Fibroblast of upper back skin (primary cell): ENCODE results near the gene ACKR3.

ENCODE experiments used
- DNase-seq: peaks from one replicate; pipeline ENCODE4 v3.0.0-alpha.2; 2013

The ACKR3 gene

GRCh38 chr2:236587861-236588815 is 18.5 kb downstream of the ACKR3 start:
- no peak for DNase-seq

GRCh38 chr2:236588932-236589592 is 19.4 kb downstream of the ACKR3 start:
- no peak for DNase-seq

DNA sequence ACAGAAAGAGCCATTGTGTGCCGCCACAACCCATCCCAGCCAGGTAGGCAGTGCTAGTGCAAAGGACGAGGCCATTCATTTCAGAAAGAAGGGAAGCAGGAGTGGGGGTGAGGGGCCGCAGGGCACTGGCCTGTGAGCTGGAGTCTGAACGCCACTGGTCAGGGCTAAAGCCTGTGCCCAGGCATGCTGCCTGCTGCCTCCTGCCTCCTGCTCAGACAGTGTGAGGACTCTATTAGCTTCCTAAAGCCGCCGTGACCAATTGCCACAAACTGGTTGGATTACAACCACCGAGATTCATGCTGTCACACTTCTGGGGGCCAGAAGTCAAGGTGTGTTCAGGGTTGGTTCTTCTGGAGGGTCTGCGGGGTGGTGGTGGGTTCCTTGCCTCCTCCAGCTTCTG is 21.2 kb downstream of the ACKR3 start:
- no peak for DNase-seq

DNA sequence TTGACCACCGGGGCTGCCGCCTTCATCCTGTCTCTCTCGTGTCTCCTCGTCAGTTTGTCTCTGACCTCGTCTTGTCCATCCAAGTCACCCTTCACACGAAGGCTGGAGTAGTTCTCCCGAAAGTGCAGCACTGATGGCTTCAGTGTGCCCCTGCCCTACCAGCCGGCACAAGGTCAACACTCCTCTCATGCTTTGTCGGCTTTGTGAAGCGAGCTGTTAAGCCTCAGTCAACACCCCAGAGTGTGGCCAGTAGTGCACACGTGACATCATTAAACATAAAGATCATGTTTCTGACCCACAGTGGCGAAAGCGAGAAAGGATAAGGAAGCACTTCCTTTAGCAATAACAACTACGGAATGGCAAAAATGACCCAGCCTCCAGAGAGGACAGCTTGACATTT is 23.2 kb downstream of the ACKR3 start:
- no peak for DNase-seq

DNA sequence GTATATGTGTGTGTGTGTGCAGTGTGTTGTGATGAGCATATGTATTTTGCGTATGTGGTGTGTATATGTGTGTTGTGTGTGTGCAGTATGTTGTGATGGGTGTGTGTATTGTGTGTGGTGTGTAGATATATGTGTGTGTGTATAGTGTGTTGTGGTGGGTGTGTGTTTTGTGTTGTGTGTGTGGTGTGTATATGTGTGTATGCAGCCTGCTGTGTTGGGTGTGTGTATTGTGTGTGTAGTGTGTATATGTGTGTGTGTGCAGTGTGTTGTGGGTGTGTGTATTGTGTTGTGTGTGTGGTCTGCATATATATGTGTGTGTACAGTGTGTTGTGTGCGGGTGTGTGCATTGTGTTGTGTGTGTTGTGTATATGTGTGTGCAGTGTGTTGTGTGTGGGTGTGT is 23.9 kb downstream of the ACKR3 start:
- DNase-seq, result no peak

GRCh38 chr2:236593956-236594355 is 24.3 kb downstream of the ACKR3 start:
- DNase-seq, result no peak

DNA sequence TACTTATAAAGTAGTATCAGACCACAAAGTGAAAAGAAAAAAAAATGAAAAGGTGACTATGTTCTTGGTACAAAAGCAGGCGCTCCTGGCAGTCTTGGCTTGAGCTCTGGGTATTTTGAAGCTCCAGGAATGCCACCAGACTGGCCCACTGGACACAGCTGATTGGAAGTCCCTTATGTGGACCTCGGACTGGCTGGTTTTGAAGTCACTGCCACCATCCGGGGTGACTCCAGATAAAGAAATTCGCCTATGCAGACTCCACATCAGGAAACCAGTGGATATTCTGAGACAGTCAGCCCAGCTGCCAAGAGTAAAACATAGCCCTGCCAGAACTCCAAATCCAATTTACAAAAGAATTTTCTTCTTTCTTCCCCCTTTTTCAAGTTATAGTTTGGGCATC is 28.0 kb downstream of the ACKR3 start:
- DNase-seq, result no peak

GRCh38 chr2:236599059-236599458 is 29.4 kb downstream of the ACKR3 start:
- no peak for DNase-seq

GRCh38 chr2:236600158-236600557 is 30.5 kb downstream of the ACKR3 start:
- no peak for DNase-seq

DNA sequence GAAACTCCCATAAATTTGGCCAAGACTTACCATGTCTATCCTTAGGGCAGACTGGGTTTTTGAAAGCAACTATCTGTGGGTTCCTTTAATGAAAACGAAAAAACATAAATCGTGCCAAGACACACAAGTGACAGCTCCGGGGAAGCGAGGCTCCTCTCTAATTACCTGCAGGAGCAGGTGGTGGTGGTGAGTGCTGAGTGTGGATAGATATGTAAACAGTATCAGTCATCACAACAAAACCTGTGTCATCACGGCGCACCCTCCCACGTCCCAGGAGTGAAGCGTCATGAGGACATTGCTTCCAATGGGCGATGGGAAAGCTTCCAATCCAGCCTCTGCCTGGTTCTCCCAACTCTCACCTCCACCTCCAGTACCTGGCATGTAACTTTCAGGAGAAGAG is 31.3 kb downstream of the ACKR3 start:
- no peak for DNase-seq

- no peak for DNase-seq
Measured at GRCh38 chr2:236601316-236602202, 31.9 kb downstream of the ACKR3 start.

DNA sequence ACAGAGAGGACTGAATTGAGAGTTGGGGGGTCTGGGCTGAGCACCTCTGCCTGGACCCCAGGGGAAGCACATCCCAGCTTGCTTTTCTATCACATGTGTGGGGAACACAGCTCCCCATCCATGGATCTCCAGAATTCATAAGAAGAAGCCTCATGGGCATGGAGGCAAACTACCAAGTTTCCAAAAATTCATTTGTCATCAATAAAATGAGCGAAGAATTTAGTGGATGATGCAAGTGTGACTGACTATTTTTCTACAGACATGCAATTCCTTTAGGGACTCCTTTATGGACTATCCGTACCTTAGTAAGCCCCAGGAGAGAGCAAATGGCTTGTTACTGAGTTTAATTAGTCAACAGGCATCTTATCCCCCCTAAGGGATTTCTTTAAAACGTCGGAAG is 33.1 kb downstream of the ACKR3 start:
- DNase-seq, result peak; percentile 18

- DNase-seq, result no peak
Measured at GRCh38 chr2:236603361-236604015, 33.9 kb downstream of the ACKR3 start.

DNA sequence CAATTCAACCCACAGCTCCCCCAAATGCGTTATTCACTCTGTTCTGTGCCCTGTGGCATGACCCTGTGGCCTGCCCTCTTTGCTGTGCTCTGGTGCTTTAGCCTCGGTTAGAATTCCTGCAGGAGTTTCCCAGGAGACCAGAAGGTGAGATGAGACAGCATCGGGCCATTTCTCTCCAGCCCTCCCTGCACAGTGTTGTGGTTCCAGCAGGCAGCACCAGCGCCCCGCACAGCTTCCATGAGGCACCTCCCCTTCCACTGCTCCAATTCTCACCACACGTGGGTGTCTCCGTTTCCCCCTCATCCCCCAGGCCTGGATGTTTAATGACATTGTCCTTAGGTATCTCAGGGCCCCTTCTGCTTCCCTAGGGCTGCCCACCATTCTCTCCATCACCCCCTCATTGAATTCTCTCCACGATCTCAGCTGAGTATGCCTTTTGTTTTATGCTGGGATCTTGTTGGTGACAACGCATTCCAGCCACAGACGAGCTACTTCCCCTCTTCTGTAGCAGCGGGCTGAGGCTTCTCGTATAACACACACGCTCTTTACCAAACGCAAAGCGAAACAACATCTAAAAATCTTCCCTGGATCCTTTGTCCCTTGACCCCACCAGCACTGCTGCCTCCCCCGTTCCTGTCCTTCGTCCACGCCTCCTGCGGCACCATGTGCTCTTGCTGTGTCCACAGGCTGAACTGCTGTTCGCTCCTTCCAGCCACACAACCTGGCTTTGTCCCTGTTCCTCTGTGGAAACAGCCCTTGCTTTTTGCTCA is 35.1 kb downstream of the ACKR3 start:
- DNase-seq, result no peak

DNA sequence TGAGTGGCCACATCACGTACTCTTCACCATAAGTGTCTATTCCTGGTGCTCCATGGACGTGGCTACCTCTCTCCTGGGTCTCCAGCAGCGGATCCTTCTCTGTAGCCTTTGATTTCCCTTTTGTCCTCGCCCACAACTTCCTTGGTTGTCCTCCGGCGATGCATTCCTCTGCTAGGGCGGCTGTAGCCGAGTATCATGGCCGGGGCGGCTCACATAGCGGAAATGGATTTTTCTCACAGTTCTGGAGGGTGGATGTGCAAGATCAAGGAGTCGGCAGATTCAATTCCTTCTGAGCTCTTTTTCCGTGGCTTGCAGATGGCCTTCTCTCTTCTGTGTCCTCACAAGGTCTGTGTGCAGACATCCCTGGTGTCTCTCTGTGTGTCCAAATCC is 35.7 kb downstream of the ACKR3 start:
- DNase-seq, result no peak

GRCh38 chr2:236606023-236606422 is 36.4 kb downstream of the ACKR3 start:
- DNase-seq, result no peak

DNA sequence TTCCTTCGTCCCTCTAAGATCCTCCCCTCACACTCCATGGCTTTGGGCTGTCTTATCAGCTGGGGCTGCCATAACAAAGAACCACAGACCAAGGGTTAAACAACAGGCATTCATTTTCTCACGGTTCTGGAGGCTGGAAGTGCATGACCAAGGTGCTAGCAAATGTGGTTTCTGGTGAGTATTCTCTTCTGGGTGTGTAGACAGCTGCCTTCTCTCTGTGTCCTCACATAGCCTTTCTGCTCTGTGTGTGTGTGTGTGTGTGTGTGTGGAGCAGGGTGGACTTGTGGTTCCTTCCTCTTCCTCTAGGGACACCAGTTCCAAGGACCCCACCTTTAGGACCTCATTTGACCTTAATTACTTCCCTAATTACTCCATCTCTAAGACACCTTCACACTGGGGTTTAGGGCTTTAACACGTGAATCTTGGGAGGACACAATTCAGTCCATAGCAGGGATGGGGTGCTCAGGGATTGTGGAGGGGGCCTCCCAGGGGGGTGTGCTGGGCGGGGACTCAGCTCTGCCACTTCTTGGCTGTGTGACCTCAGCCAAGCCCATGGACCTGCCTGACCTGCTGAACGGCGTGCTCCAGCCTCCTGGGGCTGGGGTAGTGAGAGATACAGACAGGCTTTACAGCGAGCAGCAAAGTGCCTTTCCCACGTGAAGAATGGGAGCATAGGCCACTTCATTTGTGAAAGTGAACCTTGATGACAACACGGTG is 38.0 kb downstream of the ACKR3 start:
- peak; percentile 83 for DNase-seq

DNA sequence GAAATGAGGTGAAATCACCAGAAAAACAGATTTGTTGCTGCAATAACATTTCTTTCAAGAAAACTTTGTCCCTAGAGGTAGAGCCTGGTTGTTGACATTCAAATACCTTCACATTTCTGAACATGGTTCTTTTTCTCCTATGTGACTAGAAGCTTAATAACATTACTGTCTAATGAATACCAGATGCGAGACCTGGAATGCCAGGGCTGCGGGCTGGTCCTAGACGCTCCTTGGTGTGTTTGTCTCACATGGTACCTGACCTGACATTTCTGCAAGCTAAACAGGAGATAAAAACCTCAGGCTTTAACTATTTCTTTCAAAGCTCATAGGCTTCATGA is 38.5 kb downstream of the ACKR3 start:
- DNase-seq, result peak; percentile 79

DNA sequence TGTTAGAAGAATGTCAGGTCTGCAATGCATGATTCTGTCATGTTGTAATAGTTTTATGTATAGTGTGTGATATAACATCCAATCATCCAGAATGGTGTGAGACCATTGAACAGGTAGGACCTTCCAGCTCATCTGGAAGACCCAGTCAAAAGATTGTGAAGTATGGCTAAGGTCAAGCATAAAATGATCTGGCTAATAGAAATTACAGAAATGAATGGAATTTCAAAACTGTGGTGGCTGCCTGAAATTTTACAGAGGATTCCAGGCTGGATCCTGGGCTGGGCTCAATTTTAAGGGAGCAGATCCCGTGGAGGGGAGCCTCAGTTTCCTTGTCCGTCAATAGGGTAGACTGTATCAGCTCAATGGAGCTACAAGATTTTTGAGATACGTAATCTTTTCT is 39.1 kb downstream of the ACKR3 start:
- DNase-seq, result peak; percentile 49

GRCh38 chr2:236610991-236611821 is 41.6 kb downstream of the ACKR3 start:
- DNase-seq, result peak; percentile 73
